MCF 10A (cell line): Measurements from ENCODE around the gene ZNF513. TPM values are rescaled to one million over a fixed set of nuclear protein-coding genes. Genes with fewer than 3 reads are reported as not detected.

Experiments used
- BruUV-seq: library from RNA; stranded (reverse); fragments of 400-500 nt; replicated peaks from 2 replicates; lab custom pipeline; 2021; lab: Mats Ljungman, UMichigan
- CTCF ChIA-PET: fragments of 300-600 bp; sonication (Branson Sonifier 250); formaldehyde crosslinking; extraction: SDS; loops from one replicate; lab custom pipeline; 2021; ENCODE audit warnings: antibody characterized with exemption, inconsistent platforms; lab: Yijun Ruan, JAX
- POLR2A ChIA-PET: fragments of 300-600, 350-650 bp; sonication (Branson Sonifier 250); formaldehyde crosslinking; extraction: SDS; loops from one replicate; lab custom pipeline; 2020; ENCODE audit warnings: antibody characterized with exemption, inconsistent platforms; lab: Yijun Ruan, JAX
- DNase-seq: peaks from one replicate; pipeline ENCODE4 v3.0.0-alpha.2; 2018; ENCODE audit not compliant: unreplicated experiment
- H3K27ac Mint-ChIP-seq: one replicate; pipeline ENCODE4 v1.8.0; 2022; ENCODE audit warnings: mild to moderate bottlenecking, low read depth, mixed read lengths; ENCODE audit not compliant: unreplicated experiment
- H3K27me3 Mint-ChIP-seq: one replicate; pipeline ENCODE4 v1.8.0; 2022; ENCODE audit warnings: mixed read lengths; ENCODE audit not compliant: insufficient read depth, unreplicated experiment
- H3K36me3 Mint-ChIP-seq: one replicate; pipeline ENCODE4 v1.8.0; 2022; ENCODE audit warnings: mild to moderate bottlenecking, moderate library complexity, mixed read lengths; ENCODE audit not compliant: insufficient read depth, unreplicated experiment
- H3K4me1 Mint-ChIP-seq: one replicate; pipeline ENCODE4 v1.8.0; 2022; ENCODE audit warnings: mixed read lengths; ENCODE audit not compliant: insufficient read depth, unreplicated experiment
- H3K4me3 Mint-ChIP-seq: one replicate; pipeline ENCODE4 v1.8.0; 2022; ENCODE audit warnings: mild to moderate bottlenecking, moderate library complexity, mixed read lengths; ENCODE audit not compliant: unreplicated experiment
- H3K9me3 Mint-ChIP-seq: one replicate; pipeline ENCODE4 v1.8.0; 2022; ENCODE audit warnings: mixed read lengths; ENCODE audit not compliant: unreplicated experiment
- intact Hi-C: fragments of 100-400 bp; cut with micrococcal nuclease; formaldehyde crosslinking; loops from 2 replicates; pipeline ENCODE4 v1.14.1; 2022
- total RNA-seq: library from RNA; stranded (reverse); gene quantifications from 2 replicates; pipeline ENCODE4 v1.2.3, GENCODE V29; 2022
- TF ChIP-seq, protein P1 (sequence below): fragments of 200-600 bp; IDR thresholded peaks from one replicate; pipeline ENCODE4 v1.8.0; 2022; ENCODE audit warnings: antibody characterized with exemption, mild to moderate bottlenecking; ENCODE audit not compliant: unreplicated experiment

Gene ZNF513
- total RNA-seq, 1 experiment from 2014 or later, result 16.2 TPM

DNA sequence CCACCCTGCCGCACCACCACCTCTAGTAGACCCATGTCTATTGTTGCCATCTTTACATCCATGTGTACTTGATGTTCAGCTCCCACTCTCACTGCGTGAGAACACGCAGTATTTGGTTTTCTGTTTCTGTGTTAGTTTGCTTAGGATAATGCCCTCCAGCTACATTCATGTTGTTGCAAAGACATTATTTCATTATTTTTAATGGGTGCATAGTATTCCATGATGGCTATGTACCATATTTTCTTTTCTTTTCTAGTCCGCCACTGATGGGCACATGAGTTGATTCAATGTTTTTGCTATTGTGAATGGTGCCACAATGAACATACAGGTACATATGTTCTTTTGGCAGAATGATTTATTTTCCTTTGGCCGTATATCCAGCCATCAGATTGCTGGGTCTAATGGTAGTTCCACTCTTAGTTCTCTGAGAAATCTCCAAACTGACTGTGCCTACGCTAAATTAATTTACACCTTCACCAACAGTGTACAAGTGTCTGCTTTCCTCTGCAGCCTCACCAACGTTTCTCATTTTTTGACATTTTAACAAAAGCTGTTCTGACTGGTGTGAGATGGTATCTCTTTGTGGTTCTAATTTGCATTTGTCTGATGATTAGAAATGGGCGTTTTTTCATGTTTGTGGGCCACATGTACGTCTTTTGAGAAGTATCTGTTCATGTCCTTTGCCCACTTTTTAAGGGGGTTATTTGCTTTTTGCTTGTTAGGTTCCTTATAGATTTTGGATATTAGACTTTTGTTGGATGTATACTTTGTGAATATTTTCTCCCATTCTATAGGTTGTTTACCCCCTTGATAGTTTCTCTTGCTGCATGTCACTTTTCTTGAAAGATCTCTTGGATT is 10.5 kb upstream of the ZNF513 start:
- Mint-ChIP-seq H3K36me3 (peaks cover 6% of the 10 kb centered on the region), H3K27ac (no peak overlapping the region), H3K4me1 (no peaks in the 10 kb centered on the region), H3K9me3 (no peaks in the 10 kb centered on the region), H3K27me3 (no peaks in the 10 kb centered on the region), H3K4me3 (no peak overlapping the region)
- TF ChIP-seq, protein P1, sequence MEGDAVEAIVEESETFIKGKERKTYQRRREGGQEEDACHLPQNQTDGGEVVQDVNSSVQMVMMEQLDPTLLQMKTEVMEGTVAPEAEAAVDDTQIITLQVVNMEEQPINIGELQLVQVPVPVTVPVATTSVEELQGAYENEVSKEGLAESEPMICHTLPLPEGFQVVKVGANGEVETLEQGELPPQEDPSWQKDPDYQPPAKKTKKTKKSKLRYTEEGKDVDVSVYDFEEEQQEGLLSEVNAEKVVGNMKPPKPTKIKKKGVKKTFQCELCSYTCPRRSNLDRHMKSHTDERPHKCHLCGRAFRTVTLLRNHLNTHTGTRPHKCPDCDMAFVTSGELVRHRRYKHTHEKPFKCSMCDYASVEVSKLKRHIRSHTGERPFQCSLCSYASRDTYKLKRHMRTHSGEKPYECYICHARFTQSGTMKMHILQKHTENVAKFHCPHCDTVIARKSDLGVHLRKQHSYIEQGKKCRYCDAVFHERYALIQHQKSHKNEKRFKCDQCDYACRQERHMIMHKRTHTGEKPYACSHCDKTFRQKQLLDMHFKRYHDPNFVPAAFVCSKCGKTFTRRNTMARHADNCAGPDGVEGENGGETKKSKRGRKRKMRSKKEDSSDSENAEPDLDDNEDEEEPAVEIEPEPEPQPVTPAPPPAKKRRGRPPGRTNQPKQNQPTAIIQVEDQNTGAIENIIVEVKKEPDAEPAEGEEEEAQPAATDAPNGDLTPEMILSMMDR, result no peak
- intact Hi-C loops, result no loop called here
- DNase-seq, result no peak
- POLR2A ChIA-PET, result interaction anchor here (1.5 kb wide), 1 partner anchor 19 kb away, joined by 4 read pairs; no protein-coding TSS in a partner anchor
- CTCF ChIA-PET, result interaction anchor here (0.7 to 1.3 kb wide), 2 partner anchors 17 to 339 kb away, joined by 3 to 4 read pairs; no protein-coding TSS in a partner anchor
- BruUV-seq, result no TSS peak

- Mint-ChIP-seq H3K4me1 (peaks cover 20% of the 10 kb centered on the region), H3K4me3 (peak overlapping the region; percentile 84), H3K36me3 (peaks cover 69% of the 10 kb centered on the region), H3K9me3 (no peaks in the 10 kb centered on the region), H3K27ac (peak overlapping the region; percentile 93), H3K27me3 (no peaks in the 10 kb centered on the region)
- BruUV-seq, result TSS peak; percentile 81
- TF ChIP-seq, protein P1, result no peak
- ChIA-PET CTCF (interaction anchor here (0.6 kb wide), 1 partner anchor 100 kb away, joined by 3 read pairs; the partner anchor contains the start of gene TRIM54), POLR2A (interaction anchor here (0.6 to 5.6 kb wide), 7 partner anchors 11 to 60 kb away, joined by 3 to 114 read pairs (median 37); partner anchors contain the start of genes EIF2B4, GTF3C2, MPV17 and NRBP1)
- no peak for DNase-seq
- intact Hi-C loops, result no loop called here
Observed at GRCh38 chr2:27381577-27382181, 1.1 kb upstream of the ZNF513 start.

- CTCF ChIA-PET, result interaction anchor here (0.6 to 2.9 kb wide), 7 partner anchors 9 to 869 kb away, joined by 3 to 14 read pairs (median 4); partner anchors contain the start of gene MPV17
- Mint-ChIP-seq H3K27me3 (no peaks in the 10 kb centered on the region), H3K4me3 (peak overlapping the region; percentile 84), H3K27ac (peak overlapping the region; percentile 93), H3K36me3 (peaks cover 80% of the 10 kb centered on the region), H3K4me1 (peaks cover 18% of the 10 kb centered on the region), H3K9me3 (no peaks in the 10 kb centered on the region)
- TF ChIP-seq, protein P1, result no peak
- DNase-seq, result peak; percentile 25
- intact Hi-C loops, result loop anchor here (1.0 kb wide), 1 partner anchor 10 kb away; the partner anchor contains the start of genes EIF2B4 and SNX17
- BruUV-seq, result no TSS peak
- POLR2A ChIA-PET, result interaction anchor here (0.7 to 5.6 kb wide), 15 partner anchors 10 to 326 kb away, joined by 3 to 114 read pairs (median 5); partner anchors contain the start of genes CCDC121, EIF2B4, GPN1 and GTF3C2
Observed at GRCh38 chr2:27379836-27380625, 503 bp downstream of the ZNF513 start.
